Measurements from ENCODE around the gene AUNIP. TPM values are rescaled to one million over a fixed set of nuclear protein-coding genes. Genes with fewer than 3 reads are reported as not detected.

AUNIP gene
- polyA plus RNA-seq, 1 experiment: 1.4 TPM

GRCh38 chr1:25871704-25872494, 12.6 kb upstream of the AUNIP start:
- no peak for TF ChIP-seq CTCF (IDR thresholded peaks at IDR 0.05; ENCODE audit: insufficient read depth, low read depth, low read length)
- Histone ChIP-seq H3K27me3 (ENCODE audit: control insufficient read depth, insufficient read depth, low read length) (no peaks in the 10 kb centered on the region), H3K4me3 (ENCODE audit: low read depth, low read length) (no peak overlapping the region), H3K36me3 (ENCODE audit: control insufficient read depth, insufficient read depth, low read length) (peaks cover 8% of the 10 kb centered on the region; the same call in 1 of the 2 replicates)
- ChIA-PET CTCF (interaction anchor here (0.6 kb wide), 1 partner anchor 71 kb away, joined by 4 read pairs; no protein-coding TSS in a partner anchor), POLR2A (no interaction called here)
- DNase-seq (ENCODE audit: low read depth): no peak

GRCh38 chr1:25871086-25871703, 11.9 kb upstream of the AUNIP start:
- DNase-seq (ENCODE audit: low read depth): no peak
- CTCF ChIA-PET: no interaction called here
- peaks cover 8% of the 10 kb centered on the region; the same call in 1 of the 2 replicates for H3K36me3 ChIP-seq (ENCODE audit: control insufficient read depth, insufficient read depth, low read length)
- no peak overlapping the region for H3K4me3 ChIP-seq (ENCODE audit: low read depth, low read length)
- no peaks in the 10 kb centered on the region for H3K27me3 ChIP-seq (ENCODE audit: control insufficient read depth, insufficient read depth, low read length)
- POLR2A ChIA-PET: no interaction called here
- no peak for TF ChIP-seq CTCF (IDR thresholded peaks at IDR 0.05; ENCODE audit: insufficient read depth, low read depth, low read length)

- DNase-seq (ENCODE audit: low read depth): no peak
- TF ChIP-seq CTCF (IDR thresholded peaks at IDR 0.05; ENCODE audit: insufficient read depth, low read depth, low read length): no peak
- ChIA-PET POLR2A (no interaction called here), CTCF (no interaction called here)
- Histone ChIP-seq H3K36me3 (ENCODE audit: control insufficient read depth, insufficient read depth, low read length) (peaks cover 8% of the 10 kb centered on the region; the same call in 1 of the 2 replicates), H3K4me3 (ENCODE audit: low read depth, low read length) (no peak overlapping the region), H3K27me3 (ENCODE audit: control insufficient read depth, insufficient read depth, low read length) (no peaks in the 10 kb centered on the region)
These were observed 11.4 kb upstream of the AUNIP start for GRCh38 chr1:25870614-25871013.

GRCh38 chr1:25869909-25870606, 10.8 kb upstream of the AUNIP start:
- TF ChIP-seq CTCF (IDR thresholded peaks at IDR 0.05; ENCODE audit: insufficient read depth, low read depth, low read length): no peak
- no peak overlapping the region for H3K4me3 ChIP-seq (ENCODE audit: low read depth, low read length)
- DNase-seq (ENCODE audit: low read depth): no peak
- H3K27me3 ChIP-seq (ENCODE audit: control insufficient read depth, insufficient read depth, low read length): no peaks in the 10 kb centered on the region
- peaks cover 8% of the 10 kb centered on the region; the same call in 1 of the 2 replicates for H3K36me3 ChIP-seq (ENCODE audit: control insufficient read depth, insufficient read depth, low read length)
- CTCF ChIA-PET: no interaction called here
- POLR2A ChIA-PET: interaction anchor here (0.6 kb wide), 1 partner anchor 25 kb away, joined by 4 read pairs; no protein-coding TSS in a partner anchor

All from BJ (cell line).